Activated naive CD8-positive, alpha-beta T cell treated with anti-CD3 and anti-CD28 coated beads for 36 hours (primary cell): ENCODE results near the gene ITPR3. TPM values are rescaled to one million over a fixed set of nuclear protein-coding genes. Genes with fewer than 3 reads are reported as not detected.

Experiments used
- DNase-seq: peaks from one replicate; pipeline ENCODE4 v3.0.0; 2021
- H3K27ac Mint-ChIP-seq: one replicate; pipeline ENCODE4 v1.8.0; 2022; ENCODE audit warnings: mild to moderate bottlenecking, moderate library complexity, mixed read lengths
- H3K27me3 Mint-ChIP-seq: one replicate; pipeline ENCODE4 v1.8.0; 2022; ENCODE audit warnings: mild to moderate bottlenecking, mixed read lengths
- H3K36me3 Mint-ChIP-seq: one replicate; pipeline ENCODE4 v1.8.0; 2021; ENCODE audit warnings: mild to moderate bottlenecking, mixed read lengths
- H3K4me1 Mint-ChIP-seq: one replicate; pipeline ENCODE4 v1.8.0; 2021; ENCODE audit warnings: mixed read lengths
- H3K4me3 Mint-ChIP-seq: one replicate; pipeline ENCODE4 v1.8.0; 2022; ENCODE audit warnings: mild to moderate bottlenecking, moderate library complexity, mixed read lengths
- H3K9me3 Mint-ChIP-seq: one replicate; pipeline ENCODE4 v1.8.0; 2022; ENCODE audit warnings: mixed read lengths
- total RNA-seq, 2 experiments: library from RNA; stranded (reverse); gene quantifications; one replicate each; pipeline ENCODE4 v1.2.3, GENCODE V29; 2021

ITPR3 gene
- total RNA-seq, 2 experiments from 2014 or later: 35.5 to 36.6 TPM

DNA sequence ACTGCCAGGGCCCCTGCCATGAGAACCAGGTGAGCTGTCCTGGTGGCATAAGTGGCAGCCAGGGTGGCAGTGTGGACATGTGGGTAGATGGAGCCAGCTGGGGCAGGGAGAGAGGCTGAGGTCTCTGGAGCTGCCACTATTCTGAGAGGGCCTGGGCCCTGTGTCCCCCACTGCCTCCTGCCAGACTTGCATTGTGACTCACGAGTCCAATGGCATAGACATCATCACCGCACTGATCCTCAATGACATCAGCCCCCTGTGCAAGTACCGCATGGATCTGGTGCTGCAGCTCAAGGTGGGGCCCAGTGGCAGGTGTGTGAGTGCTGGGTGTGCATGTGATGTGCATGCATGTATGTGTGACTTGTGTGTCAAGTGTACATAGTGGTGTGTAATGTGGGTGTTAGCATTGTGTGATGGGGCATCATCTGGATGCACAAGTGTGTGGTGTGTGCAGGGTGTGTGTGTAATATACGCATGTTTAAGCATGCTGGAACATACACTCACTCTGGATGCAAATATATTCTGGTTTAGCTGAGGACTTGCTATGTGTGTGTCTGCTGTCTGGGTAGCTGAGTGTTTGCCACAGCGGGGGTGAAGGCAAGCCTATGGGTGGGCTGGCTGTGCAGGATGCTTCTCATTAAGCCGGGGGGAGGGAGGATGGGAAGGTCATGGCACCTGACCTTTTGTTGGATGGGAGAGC lies 65.3 kb downstream of the ITPR3 start:
- Mint-ChIP-seq H3K9me3 (no peaks in the 10 kb centered on the region), H3K27ac (no peak overlapping the region), H3K4me1 (peaks cover 2% of the 10 kb centered on the region), H3K36me3 (peaks cover 20% of the 10 kb centered on the region), H3K4me3 (no peak overlapping the region), H3K27me3 (no peaks in the 10 kb centered on the region)
- DNase-seq: no peak

DNA sequence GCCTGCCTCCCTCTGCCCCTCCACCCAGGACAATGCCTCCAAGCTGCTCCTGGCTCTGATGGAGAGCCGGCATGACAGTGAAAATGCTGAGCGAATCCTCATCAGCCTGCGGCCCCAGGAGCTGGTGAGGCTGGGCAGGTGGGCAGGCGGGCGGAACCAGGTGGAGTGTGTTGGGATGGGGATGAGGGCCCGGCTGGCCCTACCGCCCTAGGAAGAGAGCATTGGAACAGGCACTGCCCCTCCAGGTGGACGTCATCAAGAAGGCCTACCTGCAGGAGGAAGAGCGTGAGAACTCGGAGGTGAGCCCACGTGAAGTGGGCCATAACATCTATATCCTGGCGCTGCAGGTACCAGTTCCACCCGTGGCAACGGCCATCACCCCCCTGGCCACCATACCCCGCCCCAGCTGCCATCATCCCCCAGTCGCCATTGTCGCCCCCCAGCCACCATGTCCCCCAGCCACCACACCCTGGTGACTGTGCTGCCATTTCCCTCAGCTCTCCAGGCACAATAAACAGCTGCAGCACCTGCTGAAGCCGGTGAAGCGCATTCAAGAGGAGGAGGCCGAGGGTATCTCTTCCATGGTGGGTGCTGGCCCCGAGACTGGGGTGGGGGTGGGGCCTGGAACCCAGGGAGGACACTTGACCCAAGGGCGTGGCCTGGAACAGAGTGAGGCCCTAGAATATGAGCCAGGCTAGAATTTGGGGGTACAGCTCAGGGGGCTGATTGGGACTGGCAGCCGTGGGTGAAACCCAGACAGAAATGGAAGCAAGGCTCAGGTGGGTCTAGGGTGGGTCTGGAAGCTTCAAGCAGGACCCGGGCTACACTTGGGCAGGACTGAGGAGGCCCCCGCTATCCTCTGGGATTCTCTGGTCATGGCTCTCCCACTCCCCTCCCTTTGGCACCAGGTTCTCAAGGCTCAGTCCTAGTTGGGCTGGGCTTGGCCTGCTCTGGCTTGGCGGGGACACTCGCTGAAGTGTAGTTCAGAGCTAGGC lies 66.2 kb downstream of the ITPR3 start:
- peaks cover 26% of the 10 kb centered on the region for H3K36me3 Mint-ChIP-seq
- no peaks in the 10 kb centered on the region for H3K27me3 Mint-ChIP-seq
- H3K27ac Mint-ChIP-seq: no peak overlapping the region
- no peak for DNase-seq
- H3K9me3 Mint-ChIP-seq: no peaks in the 10 kb centered on the region
- no peak overlapping the region for H3K4me3 Mint-ChIP-seq
- peaks cover 8% of the 10 kb centered on the region for H3K4me1 Mint-ChIP-seq

DNA sequence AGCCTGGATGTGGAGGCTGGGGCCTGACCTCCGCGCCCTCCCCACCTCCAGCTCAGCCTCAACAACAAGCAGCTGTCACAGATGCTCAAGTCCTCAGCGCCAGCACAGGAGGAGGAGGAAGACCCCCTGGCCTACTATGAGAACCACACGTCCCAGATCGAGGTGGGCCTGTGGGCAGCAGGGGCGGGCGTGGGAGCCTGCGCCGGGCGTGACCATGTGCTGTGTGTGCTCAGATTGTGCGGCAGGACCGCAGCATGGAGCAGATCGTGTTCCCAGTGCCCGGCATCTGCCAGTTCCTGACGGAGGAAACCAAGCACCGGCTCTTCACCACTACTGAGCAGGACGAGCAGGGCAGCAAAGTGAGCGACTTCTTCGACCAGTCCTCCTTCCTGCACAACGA lies 66.9 kb downstream of the ITPR3 start:
- H3K4me1 Mint-ChIP-seq: peaks cover 13% of the 10 kb centered on the region
- H3K27me3 Mint-ChIP-seq: no peaks in the 10 kb centered on the region
- H3K27ac Mint-ChIP-seq: no peak overlapping the region
- no peaks in the 10 kb centered on the region for H3K9me3 Mint-ChIP-seq
- no peak overlapping the region for H3K4me3 Mint-ChIP-seq
- DNase-seq: no peak
- peaks cover 32% of the 10 kb centered on the region for H3K36me3 Mint-ChIP-seq

DNA sequence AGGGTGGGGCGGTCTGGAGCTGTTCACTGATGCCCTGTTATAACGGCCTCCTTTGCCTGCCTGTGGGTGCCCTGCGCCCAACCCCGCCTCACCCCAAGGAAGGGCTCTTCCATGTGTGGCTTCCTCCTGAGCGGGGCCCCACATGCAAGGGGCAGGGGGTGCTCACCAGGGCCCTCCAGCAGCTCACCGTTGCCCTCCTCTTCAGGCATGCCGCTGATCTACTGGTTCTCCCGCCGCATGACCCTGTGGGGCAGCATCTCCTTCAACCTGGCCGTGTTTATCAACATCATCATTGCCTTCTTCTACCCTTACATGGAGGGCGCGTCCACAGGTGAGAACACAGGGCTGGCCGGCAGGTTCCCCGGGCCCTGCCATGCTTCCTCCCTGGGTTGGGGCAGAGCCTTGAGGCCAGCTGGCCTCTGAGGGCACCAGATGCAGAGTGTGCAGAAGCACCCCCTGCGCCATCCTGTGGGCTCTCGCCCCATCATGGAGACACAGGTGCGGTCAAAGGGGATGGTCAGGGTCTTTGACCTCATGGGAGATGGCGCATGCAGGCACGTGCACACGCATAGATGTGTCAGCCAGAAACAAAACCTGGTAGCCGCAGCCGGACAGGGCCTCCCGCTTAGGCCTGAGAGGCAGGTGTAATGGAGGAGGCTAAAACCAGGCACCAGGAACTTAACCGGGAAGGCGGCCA lies 67.5 kb downstream of the ITPR3 start:
- peaks cover 19% of the 10 kb centered on the region for H3K4me1 Mint-ChIP-seq
- peaks cover 34% of the 10 kb centered on the region for H3K36me3 Mint-ChIP-seq
- H3K27me3 Mint-ChIP-seq: no peaks in the 10 kb centered on the region
- DNase-seq: no peak
- H3K9me3 Mint-ChIP-seq: no peaks in the 10 kb centered on the region
- H3K4me3 Mint-ChIP-seq: no peak overlapping the region
- H3K27ac Mint-ChIP-seq: no peak overlapping the region

DNA sequence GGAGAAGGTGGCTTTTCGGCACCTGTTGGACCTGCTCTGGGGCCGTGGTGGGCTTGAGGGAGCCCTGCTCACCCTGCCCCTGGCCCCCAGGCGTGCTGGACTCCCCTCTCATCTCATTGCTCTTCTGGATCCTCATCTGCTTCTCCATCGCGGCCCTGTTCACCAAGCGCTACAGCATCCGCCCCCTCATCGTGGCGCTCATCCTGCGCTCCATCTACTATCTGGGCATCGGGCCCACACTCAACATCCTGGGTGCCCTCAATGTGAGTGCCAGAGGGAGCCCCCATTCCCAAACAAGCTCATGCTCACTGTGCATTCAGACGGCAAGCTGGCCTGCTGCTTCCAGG lies 68.0 kb downstream of the ITPR3 start:
- no peaks in the 10 kb centered on the region for H3K27me3 Mint-ChIP-seq
- no peaks in the 10 kb centered on the region for H3K9me3 Mint-ChIP-seq
- peaks cover 25% of the 10 kb centered on the region for H3K4me1 Mint-ChIP-seq
- H3K36me3 Mint-ChIP-seq: peaks cover 34% of the 10 kb centered on the region
- H3K4me3 Mint-ChIP-seq: no peak overlapping the region
- H3K27ac Mint-ChIP-seq: no peak overlapping the region
- no peak for DNase-seq

DNA sequence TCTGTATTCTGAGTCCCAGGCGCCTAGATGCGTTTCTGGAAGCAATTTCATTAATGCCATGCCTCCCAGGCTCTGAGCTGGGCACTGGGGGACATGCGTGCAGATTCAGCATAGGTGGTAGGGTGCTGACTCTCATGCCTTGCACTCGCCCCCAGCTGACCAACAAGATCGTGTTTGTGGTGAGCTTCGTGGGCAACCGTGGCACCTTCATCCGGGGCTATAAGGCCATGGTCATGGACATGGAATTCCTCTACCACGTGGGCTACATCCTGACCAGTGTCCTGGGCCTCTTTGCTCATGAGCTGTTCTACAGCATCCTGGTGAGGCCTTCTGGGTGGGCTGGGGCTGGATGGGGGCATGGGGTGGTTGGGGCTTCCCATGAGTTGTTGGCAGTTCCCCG lies 68.8 kb downstream of the ITPR3 start:
- DNase-seq: no peak
- Mint-ChIP-seq H3K27ac (no peak overlapping the region), H3K4me1 (peaks cover 32% of the 10 kb centered on the region), H3K36me3 (peaks cover 33% of the 10 kb centered on the region), H3K9me3 (no peaks in the 10 kb centered on the region), H3K27me3 (no peaks in the 10 kb centered on the region), H3K4me3 (no peak overlapping the region)

DNA sequence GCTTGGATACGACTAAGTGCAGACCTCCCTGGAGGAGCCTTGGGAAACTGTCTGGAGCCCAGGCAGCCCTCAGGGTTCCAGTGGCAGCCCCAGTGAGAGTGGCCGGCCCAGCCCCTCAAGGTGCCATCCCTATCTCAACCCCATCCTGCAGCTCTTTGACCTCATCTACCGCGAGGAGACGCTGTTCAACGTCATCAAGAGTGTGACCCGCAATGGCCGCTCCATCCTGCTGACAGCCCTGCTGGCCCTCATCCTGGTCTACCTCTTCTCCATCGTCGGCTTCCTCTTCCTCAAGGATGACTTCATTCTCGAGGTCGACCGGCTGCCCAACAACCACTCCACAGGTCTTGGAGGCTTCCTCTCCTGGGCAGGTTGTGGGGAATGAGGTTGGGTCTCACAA lies 69.6 kb downstream of the ITPR3 start:
- Mint-ChIP-seq H3K9me3 (no peaks in the 10 kb centered on the region), H3K36me3 (peaks cover 38% of the 10 kb centered on the region), H3K27me3 (no peaks in the 10 kb centered on the region), H3K4me1 (peaks cover 39% of the 10 kb centered on the region), H3K27ac (no peak overlapping the region), H3K4me3 (no peak overlapping the region)
- DNase-seq: no peak

DNA sequence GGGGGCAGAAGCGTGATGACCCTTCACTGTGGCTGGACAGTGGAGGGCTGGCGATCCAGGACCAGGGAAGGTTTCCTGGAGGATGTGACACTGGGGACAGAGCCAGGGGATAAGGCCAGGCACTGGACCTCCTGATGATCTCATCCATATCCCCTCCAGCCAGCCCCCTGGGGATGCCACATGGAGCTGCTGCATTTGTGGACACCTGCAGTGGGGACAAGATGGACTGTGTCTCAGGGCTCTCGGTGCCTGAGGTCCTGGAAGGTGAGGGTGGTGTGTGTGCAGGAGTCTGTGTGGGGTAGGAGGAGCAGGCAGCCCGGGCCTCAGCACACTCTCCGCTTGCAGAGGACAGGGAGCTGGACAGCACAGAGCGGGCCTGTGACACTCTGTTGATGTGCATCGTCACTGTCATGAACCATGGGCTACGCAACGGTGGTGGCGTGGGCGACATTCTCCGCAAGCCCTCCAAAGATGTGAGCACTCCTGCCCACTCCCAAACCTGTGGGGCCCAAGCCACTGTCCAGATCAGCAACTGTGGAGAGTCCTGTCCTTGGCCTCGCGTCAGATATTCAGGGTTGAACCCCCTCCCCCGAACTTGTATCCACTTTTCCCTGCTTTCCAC lies 70.4 kb downstream of the ITPR3 start:
- Mint-ChIP-seq H3K4me3 (no peak overlapping the region), H3K9me3 (no peaks in the 10 kb centered on the region), H3K4me1 (peaks cover 47% of the 10 kb centered on the region), H3K27ac (no peak overlapping the region), H3K27me3 (no peaks in the 10 kb centered on the region), H3K36me3 (peaks cover 42% of the 10 kb centered on the region)
- no peak for DNase-seq

DNA sequence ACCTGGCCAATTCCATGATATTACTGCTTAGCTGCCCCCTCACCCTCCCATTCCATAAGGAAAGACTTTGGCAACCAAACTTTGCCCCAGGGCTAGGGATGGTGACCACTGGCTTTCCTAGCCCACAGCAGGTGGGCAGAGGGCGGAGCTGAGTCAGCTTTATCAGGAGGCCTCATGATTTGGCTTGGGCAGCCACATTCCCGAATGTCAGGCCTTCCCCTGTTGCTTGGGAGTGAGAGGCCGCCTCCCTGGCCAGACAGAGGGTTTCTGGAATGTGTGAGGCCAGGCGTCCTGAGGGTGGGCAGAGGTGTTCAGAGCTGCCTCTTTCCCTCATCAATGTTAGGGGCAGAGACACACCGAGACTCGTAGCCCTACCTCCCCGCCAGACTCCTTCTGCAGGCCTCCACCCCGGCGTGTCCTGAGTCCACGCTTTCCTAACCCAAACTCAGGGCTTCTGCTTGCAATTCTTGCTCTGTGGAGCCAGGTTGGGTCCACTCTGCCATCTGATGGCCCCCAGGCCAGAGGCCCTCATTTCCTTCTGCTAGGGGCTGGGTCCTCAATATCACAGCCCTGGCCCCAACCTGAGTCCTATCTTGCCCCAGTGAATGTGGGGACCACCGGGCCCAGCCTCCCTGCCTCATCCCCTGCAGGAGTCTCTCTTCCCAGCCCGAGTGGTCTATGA lies 71.1 kb downstream of the ITPR3 start:
- peak overlapping the region; percentile 2 for H3K4me3 Mint-ChIP-seq
- peaks cover 54% of the 10 kb centered on the region for H3K4me1 Mint-ChIP-seq

DNA sequence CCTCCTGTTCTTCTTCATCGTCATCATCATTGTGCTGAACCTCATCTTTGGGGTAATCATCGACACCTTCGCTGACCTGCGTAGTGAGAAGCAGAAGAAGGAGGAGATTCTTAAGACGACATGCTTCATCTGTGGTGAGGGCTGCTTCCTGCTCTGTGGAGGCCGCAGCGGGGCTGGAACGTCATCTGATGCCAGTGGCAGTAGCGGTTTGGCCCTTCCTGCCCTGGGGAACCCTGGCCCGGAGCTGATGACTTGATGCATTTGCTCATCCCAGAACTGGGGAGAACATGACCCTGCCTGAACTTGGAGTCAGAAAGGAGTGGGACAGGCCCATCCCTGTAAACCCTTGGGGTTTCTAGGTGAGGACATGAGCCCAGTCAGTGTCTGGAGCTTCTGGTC lies 71.6 kb downstream of the ITPR3 start:
- H3K36me3 Mint-ChIP-seq: peaks cover 45% of the 10 kb centered on the region
- H3K4me3 Mint-ChIP-seq: peak overlapping the region; percentile 2
- DNase-seq: peak; percentile 68
- H3K27me3 Mint-ChIP-seq: no peaks in the 10 kb centered on the region
- H3K4me1 Mint-ChIP-seq: peaks cover 59% of the 10 kb centered on the region
- H3K9me3 Mint-ChIP-seq: no peaks in the 10 kb centered on the region
- H3K27ac Mint-ChIP-seq: peak overlapping the region; percentile 80

More for the DNA sequence above, 71.1 kb downstream of the ITPR3 start:
- Mint-ChIP-seq H3K27me3 (no peaks in the 10 kb centered on the region), H3K9me3 (no peaks in the 10 kb centered on the region), H3K36me3 (peaks cover 41% of the 10 kb centered on the region), H3K27ac (peak overlapping the region; percentile 80)
- DNase-seq: no peak

DNA sequence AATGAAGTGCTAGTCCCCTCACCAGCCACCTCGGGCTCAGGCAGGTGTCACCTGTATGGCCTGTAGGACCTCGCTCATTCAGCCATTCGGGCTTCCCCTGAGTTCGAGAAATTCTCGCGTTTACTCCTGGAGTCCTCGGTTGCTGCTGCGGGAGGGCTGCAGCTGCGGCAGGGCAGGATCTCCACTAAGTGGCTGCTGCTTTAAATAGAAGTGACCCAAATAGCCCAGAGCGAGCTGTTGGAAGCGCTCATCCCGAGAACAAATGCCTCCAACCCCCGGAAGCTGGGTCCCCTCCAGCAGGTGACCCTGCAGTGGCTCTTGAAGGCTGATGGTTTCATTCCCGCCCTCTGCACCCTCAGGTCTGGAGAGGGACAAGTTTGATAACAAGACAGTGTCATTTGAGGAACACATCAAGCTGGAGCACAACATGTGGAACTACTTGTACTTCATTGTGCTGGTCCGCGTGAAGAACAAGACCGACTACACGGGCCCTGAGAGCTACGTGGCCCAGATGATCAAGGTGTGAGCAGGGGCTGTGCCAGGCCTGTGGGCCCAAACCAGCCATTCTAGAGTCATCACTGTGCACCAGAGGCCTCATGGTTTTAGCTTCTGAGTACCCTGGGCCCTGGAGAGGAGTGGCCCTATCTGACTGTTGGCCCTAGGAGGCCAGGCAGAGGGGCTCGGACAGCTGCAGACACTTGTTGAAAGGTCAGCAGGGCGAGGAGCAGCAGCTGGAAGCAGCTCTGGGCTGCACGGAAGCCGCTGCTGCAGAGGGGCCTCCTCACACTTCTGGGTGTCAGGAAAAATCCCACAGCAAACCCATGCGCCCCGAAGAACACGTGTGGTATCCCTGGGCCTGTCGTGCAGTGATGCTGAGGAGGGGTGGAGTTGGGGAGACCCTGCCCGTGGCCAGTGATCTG lies 72.3 kb downstream of the ITPR3 start:
- H3K4me3 Mint-ChIP-seq: no peak overlapping the region
- peak overlapping the region; percentile 93 for H3K27ac Mint-ChIP-seq
- no peaks in the 10 kb centered on the region for H3K9me3 Mint-ChIP-seq
- peaks cover 59% of the 10 kb centered on the region for H3K4me1 Mint-ChIP-seq
- H3K27me3 Mint-ChIP-seq: no peaks in the 10 kb centered on the region
- no peak for DNase-seq
- H3K36me3 Mint-ChIP-seq: peaks cover 45% of the 10 kb centered on the region

DNA sequence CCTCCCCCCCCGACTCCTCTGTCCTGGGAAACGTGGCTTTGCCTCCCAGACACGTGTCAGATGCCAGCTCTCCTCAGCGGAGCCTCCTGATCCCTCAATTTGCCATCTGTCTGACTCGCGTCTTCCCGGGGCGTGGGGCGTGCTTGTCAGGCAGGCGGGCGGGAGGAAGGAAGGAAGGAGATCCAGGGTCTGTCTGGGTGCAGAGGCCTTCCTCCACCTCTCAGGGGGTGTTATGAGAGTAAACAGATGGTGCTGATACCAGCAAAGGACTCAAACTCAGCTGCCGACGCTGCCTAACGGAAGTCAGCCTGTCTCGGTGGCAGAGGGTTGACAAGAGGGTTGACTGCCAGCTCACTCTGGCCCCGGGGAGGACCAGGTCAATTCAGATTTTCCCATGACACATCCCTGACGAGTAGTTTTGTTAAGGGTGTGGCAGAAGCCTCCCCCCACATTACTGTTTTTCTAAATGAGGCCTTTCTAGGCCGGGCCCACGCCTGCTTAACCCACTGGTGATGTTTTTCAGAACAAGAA lies 73.3 kb downstream of the ITPR3 start:
- Mint-ChIP-seq H3K4me1 (peaks cover 59% of the 10 kb centered on the region), H3K9me3 (no peaks in the 10 kb centered on the region), H3K27ac (peak overlapping the region; percentile 93), H3K4me3 (peak overlapping the region; percentile 18), H3K27me3 (no peaks in the 10 kb centered on the region), H3K36me3 (peaks cover 44% of the 10 kb centered on the region)
- peak; percentile 71 for DNase-seq

DNA sequence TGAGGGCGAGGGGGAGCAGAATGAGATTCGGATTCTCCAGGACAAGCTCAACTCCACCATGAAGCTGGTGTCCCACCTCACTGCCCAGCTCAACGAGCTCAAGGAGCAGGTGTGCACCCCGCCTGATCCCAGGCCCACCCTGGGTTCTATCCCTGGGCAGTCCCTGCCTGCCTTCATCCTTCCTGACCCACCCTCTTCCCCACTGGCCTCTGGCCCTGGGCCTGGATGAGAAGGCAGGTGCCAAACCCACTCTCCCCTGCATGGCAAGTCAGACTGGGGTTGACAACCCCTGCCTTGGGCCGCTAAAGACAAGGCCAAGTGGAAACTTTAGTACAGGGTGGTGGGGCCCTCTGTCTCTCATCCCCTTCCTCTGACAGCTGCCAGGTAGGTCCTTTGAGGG lies 73.9 kb downstream of the ITPR3 start:
- peaks cover 40% of the 10 kb centered on the region for H3K36me3 Mint-ChIP-seq
- no peaks in the 10 kb centered on the region for H3K9me3 Mint-ChIP-seq
- H3K4me1 Mint-ChIP-seq: peaks cover 59% of the 10 kb centered on the region
- no peak for DNase-seq
- peak overlapping the region; percentile 93 for H3K27ac Mint-ChIP-seq
- no peaks in the 10 kb centered on the region for H3K27me3 Mint-ChIP-seq
- peak overlapping the region; percentile 11 for H3K4me3 Mint-ChIP-seq
